Measurements from ENCODE around the gene CNN2.

CNN2 gene

DNA sequence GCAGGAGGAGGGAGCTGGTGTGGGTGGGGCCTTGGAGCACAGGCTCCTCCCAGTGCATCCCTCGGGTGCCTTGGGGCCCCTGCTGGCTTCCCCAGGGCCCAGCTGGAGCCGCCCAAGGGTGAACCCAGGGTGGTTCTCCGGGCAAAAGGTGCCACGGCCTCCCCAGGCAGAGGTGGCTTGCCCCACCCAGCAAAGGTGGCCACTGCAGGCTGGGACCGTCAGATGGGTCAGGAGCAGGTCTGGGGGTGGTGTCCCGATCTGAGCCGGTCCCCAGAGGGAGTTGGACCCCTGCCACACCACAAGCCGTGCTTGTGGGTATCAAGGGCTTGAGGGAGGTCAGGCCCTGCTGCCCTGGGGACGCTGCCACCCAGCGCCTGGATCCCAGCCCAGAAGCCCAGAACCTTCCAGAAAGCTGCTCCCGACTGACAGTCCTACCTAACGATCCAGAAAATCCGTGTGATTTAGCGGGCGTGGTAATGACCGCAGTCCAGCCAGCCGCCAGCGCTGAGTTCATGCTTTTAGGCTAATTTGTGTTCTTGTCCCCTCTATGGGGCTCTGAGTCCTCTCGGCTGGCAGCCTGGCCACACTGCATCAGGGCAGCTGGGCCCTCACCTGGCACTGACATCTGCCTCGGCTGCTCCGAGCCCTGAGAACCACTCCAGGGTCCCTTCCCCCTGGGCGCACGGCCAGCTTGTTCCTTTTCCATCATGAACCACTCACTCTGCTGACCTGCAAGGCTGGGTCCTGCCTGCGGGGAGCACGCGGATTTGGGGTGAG is 31.2 kb upstream of the CNN2 start:
- no peak for DNase-seq (ENCODE audit: low read depth in 2 of 2)

DNA sequence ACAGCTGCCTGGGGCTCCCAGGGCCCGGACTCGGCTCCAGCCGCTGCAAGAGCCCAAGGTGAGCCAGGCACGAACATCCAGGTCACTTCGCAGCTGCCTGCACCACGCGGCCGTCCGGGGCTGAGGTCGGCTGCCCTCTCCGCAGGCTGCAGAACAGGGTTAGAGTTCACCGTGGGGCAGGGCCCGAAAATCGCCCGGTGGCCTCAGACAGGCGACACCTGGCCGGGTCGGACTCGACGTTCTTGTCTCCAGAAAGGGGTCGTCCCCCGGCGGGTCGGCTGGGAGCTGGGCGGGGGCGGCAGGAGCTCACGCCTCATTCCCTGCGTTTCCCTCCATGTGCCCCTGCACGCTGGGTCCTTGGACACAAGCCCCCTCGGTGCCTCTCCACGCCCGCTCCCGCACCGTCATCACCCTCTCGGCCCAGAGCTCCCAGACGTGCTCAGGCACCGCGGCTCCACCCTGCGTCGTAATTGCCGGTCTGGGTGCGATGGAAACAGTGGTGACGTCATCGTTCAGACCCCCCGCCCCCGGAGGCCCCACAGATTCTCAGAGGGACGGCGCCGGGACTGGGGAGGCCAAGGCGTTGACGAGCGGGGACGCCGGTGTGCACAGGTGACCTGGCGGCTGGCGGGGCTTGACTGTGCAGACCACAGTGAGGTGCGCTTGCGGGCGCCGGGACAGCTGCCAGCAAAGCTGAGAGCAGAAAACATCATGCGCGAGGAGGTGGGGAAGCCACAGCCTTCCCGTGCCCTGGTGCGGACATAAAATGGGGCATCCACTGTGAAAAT is 30.2 kb upstream of the CNN2 start:
- peak; percentile 26 to 63 for DNase-seq (ENCODE audit: low read depth in 2 of 2)

DNA sequence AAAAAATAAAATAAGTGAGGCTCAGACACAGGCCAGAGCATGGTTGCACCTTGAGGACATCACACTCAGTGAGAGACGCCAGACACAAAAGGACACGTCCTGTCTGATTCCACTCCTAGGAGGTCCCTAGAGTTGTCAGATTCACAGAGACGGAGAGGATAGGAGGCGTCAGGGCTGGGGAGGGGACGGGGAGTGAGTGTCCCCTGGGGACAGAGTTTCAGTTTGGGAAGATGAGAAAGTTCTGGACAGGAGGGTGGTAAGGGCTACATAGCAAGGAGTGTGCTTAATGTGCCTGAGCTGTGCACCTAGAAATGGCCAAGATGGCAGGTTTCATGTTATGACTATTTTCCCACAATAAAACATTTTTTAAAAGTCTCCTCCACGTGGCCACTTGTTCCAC is 28.3 kb upstream of the CNN2 start:
- no peak for DNase-seq (ENCODE audit: low read depth in 2 of 2)

DNA sequence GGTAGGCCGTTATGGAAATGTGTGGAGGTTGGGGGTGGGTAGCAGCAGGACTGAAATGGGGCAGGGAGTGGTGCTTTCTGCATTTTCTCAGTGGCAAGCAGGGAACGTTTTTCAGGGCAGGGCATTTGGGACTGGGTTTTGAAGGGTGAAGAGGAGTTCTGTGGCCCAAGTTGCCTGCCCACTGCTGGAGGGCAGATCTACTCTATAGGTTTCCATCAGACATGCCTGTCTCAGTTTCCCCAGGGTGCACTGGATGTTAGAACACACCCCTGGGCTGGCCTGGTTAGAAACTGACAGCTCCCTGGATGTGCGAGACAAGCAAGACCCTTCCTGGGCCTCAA is 27.1 kb upstream of the CNN2 start:
- DNase-seq (ENCODE audit: low read depth in 2 of 2) = no peak

DNA sequence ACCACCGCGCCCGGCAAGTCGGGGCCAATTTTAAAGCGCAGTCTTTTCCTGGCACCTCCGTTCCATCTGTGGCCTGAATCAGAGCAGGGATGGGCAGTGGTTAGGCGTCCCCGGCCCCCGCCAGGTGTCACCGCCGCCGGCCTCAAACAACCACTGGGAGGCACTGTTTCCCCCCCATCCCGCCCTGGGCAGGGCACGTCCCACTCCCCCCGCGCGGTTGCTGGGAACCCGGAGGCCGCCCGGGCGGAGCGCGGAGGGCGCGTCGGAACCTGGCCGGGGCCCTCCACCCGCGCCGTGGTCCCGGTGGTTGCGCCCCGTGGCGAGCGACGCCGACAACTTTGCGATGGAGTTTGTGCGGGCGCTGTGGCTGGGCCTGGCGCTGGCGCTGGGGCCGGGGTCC is 26.3 kb upstream of the CNN2 start, which contains the start of gene GRIN3B:
Gene GRIN3B, plus strand, starts transcription at position 325 of the 400 bp plus-strand sequence. Its CDS starts 19 bp downstream, at position 344.
- peak in 1 of 2 donors; percentile 40 for DNase-seq (ENCODE audit: low read depth in 2 of 2)

DNA sequence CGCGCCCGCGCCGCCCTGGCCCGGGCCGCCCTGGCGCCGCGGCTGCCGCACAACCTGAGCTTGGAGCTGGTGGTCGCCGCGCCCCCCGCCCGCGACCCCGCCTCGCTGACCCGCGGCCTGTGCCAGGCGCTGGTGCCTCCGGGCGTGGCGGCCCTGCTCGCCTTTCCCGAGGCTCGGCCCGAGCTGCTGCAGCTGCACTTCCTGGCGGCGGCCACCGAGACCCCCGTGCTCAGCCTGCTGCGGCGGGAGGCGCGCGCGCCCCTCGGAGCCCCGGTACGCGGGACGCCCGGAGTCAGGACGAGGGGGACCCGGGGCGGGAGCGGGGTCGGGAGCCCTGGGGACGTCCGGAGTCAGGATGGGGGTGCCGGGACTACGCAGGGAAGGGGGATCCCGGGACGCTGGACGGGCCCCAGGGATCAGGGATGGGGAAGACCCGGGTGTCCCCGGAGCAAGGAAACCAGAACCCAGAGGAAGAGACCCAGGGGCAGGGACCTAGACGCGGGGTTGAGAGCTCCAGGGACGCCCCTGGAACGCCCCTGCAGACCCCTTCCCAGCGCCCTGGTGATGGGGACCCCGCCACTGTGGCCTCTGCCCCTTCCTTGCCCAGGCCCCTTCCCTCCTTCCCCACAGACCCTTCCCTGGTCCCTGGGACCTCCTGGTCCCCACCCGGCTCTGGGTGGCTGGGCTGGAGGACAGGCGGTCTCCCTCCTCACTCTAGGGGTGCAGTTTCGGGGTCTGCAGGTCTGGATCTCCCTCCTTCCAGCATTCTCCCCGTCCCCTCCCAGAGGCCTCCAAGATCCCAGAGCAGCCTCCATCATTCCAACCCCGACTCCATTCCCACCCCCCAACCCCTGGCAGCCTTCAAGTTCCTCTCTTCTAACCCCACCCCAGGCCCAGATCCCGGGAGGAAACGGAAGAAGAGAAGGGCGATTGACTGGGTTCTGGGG is 25.5 kb upstream of the CNN2 start:
- DNase-seq (ENCODE audit: low read depth in 2 of 2) = no peak

DNA sequence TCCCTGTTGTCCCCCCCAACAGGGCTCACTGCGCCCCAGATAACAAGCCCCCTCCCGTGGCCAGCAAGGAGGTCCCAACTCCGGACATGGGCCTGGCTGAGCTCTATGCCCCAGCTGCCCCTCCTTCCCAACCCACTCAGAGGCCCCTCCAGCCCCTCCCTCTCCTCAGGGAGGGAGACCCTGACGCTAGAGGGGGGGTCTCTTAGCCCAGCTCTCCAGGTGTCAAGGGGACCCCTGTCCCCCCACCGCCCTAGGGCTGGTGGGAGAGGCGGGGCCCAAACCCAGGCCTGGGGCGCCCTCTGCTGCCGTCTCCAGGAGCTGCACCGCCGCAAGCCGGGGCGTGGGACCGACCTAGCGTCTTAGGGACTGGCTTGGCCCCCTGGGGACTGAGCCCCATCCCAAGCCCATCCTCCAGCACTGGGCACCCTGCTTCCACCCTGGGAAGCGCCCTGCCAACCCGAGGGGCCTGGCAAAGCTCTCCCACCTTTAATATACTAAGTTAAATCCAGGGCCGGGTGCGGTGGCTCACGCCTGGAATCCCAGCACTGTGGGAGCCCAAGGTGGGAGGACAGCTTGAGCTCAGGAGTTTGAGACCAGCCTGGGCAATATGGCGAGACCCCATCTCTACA is 24.8 kb upstream of the CNN2 start:
- peak; percentile 36 to 41 for DNase-seq (ENCODE audit: low read depth in 2 of 2)

DNA sequence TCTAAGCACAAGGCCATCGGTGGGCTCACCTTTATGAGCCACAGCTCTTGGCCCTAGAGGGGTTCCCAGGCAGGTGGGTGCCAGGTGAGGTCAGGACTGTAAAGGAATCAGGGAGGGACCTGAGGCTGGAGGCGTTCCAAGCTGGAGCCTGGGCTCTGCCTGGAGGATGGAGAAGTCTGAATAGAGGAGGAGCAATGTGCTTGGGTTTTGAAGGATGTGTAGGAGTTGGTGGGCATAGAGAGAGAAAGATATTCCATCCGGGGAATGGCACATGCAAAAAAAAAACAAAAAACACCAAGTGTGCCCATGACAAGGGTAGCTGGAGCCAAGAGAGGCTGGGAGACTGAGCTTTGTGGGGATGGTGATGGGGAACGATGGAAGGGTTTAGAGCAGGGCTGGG is 23.8 kb upstream of the CNN2 start:
- DNase-seq (ENCODE audit: low read depth in 2 of 2) = no peak

DNA sequence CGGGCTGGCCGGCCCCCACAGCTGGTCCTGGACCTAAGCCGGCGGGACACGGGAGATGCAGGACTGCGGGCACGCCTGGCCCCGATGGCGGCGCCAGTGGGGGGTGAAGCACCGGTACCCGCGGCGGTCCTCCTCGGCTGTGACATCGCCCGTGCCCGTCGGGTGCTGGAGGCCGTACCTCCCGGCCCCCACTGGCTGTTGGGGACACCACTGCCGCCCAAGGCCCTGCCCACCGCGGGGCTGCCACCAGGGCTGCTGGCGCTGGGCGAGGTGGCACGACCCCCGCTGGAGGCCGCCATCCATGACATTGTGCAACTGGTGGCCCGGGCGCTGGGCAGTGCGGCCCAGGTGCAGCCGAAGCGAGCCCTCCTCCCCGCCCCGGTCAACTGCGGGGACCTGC is 23.1 kb upstream of the CNN2 start:
- no peak for DNase-seq (ENCODE audit: low read depth in 2 of 2)

DNA sequence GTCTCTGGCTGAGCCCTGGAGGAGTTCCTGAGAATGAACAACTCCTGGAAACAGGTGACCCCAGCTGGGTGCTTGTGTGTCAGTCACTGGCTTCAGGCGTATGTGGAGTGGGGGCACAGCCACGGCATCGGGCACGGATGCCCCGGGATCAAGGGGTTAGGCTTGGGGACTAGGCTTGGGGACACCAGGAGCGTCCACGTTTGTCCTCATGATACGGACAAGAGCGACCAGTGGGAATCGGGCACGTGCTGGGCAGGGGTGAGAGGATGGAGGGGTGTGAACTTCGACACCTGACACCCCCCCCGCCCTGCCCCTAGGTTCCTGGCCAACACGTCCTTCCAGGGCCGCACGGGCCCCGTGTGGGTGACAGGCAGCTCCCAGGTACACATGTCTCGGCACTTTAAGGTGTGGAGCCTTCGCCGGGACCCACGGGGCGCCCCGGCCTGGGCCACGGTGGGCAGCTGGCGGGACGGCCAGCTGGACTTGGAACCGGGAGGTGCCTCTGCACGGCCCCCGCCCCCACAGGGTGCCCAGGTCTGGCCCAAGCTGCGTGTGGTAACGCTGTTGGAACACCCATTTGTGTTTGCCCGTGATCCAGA is 22.1 kb upstream of the CNN2 start:
- DNase-seq (ENCODE audit: low read depth in 2 of 2) = no peak

DNA sequence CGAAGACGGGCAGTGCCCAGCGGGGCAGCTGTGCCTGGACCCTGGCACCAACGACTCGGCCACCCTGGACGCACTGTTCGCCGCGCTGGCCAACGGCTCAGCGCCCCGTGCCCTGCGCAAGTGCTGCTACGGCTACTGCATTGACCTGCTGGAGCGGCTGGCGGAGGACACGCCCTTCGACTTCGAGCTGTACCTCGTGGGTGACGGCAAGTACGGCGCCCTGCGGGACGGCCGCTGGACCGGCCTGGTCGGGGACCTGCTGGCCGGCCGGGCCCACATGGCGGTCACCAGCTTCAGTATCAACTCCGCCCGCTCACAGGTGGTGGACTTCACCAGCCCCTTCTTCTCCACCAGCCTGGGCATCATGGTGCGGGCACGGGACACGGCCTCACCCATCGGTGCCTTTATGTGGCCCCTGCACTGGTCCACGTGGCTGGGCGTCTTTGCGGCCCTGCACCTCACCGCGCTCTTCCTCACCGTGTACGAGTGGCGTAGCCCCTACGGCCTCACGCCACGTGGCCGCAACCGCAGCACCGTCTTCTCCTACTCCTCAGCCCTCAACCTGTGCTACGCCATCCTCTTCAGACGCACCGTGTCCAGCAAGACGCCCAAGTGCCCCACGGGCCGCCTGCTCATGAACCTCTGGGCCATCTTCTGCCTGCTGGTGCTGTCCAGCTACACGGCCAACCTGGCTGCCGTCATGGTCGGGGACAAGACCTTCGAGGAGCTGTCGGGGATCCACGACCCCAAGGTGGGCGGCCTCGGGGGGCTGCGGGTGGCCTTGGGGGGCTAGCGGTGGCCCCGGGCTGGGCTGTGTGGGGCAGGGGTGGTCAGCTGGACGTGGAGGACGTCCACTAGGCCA is 21.4 kb upstream of the CNN2 start:
- DNase-seq (ENCODE audit: low read depth in 2 of 2) = no peak

DNA sequence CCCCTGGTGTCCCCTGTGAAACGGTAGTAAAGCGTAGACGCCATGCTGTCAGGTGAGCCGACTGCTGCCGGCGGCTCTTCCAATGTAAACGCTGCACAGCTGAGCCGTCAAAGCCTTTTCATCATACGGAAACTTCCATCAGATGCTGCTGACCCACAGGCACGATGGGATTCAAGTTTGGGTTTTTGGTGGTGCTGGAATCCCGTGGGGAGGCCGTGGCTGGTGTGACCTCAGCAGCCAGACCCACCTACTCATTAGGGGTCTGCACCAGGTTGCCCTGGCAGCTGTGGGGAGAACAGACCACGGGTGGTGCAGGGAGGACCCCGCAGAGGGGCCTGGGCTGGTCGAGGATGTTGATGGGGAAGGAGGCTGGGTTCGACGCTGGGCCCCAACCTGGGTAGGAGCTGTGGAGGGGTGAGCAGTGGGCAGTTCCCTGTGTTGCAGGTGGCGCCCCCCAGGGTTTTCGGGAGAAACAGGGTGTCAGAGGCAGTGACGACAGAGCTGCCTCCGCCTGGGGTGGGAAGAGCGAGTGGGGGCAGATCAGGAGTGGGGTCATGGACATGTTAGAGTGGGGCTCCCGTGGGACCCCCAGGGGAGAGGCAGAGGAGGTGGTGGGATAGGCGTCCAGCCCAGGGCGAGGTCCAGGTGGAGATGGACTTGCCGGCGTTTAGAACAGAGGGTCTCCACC is 19.6 kb upstream of the CNN2 start:
- no peak for DNase-seq (ENCODE audit: low read depth in 2 of 2)

DNA sequence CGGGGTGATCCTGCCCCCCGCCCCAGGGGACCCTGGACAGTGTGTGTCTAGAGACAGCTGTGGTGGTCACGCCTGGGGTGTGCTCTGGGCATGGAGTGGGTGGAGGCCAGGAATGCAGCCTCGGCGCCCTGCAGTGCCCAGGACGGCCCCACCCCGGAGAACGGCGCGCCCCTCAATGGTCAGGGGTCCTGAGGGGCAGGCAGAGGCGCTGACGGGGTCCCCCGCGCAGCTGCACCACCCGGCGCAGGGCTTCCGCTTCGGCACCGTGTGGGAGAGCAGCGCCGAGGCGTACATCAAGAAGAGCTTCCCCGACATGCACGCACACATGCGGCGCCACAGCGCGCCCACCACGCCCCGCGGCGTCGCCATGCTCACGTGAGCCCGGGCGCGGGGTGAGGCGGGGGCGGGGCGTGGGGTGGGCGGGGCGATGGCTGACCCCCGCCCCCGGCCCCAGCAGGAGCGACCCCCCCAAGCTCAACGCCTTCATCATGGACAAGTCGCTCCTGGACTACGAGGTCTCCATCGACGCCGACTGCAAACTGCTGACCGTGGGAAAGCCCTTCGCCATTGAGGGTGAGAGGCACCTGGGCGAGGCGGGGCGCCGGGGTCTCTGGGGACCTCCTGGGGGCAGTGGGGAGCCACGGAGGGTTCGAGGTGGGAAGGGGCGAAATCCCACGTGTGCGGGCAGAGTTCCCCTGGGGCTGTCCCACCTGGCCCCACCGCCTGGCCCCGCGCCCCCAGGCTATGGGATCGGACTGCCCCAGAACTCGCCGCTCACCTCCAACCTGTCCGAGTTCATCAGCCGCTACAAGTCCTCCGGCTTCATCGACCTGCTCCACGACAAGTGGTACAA is 18.8 kb upstream of the CNN2 start:
- DNase-seq (ENCODE audit: low read depth in 2 of 2) = no peak

DNA sequence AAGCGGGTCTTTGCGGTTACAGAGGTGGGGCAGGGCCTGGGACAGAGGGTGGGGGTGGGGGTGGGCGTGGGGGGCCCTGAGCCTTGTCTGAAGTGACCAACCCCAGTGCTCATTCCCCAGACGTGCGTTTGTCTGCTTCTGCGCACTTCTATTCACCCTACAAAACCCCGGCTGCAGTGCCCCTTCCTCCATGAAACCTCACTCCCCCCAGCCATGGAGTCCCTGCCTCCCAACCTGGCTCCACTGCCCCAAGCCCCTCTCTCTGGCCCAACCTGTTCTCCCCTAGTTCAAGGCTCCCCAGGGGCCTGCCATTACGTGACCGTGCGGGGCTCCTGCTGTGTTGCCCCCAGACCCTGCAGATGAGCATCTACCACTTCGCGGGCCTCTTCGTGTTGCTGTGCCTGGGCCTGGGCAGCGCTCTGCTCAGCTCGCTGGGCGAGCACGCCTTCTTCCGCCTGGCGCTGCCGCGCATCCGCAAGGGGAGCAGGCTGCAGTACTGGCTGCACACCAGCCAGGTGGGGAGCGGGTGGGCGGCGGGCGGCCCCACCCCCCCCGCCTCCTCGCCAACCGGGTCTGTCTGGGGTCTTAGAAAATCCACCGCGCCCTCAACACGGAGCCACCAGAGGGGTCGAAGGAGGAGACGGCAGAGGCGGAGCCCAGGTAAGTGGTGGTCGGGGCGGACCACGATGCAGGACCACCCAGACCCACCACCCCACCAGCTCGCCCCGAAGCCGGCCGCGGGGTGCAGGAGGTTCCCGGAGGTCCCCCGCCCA is 18.0 kb upstream of the CNN2 start:
- DNase-seq (ENCODE audit: low read depth in 2 of 2) = no peak

DNA sequence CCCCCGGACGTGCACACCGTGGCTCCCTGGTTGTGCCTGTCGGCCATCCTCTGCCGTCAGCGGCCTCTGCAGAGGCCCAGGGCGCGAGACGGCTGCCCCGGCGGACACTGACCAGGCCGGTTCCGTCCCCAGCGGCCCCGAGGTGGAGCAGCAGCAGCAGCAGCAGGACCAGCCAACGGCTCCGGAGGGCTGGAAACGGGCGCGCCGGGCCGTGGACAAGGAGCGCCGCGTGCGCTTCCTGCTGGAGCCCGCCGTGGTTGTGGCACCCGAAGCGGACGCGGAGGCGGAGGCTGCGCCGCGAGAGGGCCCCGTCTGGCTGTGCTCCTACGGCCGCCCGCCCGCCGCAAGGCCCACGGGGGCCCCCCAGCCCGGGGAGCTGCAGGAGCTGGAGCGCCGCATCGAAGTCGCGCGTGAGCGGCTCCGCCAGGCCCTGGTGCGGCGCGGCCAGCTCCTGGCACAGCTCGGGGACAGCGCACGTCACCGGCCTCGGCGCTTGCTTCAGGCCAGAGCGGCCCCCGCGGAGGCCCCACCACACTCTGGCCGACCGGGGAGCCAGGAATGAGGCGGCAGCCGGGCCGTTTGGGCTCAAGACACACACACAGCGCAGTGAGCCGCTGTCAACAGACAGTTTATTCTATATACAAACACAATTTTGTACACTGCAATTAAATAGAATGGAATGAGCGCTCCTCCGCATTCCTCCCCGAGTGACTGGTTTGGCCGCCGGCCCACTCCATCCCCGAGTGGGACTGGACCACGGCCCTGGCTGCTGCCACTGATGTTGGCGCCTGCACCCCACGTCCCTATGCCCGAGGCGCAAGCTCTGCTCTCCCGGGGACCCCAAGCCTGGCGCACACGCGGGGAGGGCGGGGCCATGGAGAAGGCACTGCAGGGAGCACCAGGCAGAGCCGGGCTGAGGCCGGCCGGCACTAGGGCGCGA is 17.1 kb upstream of the CNN2 start:
- no peak for DNase-seq (ENCODE audit: low read depth in 2 of 2)

DNA sequence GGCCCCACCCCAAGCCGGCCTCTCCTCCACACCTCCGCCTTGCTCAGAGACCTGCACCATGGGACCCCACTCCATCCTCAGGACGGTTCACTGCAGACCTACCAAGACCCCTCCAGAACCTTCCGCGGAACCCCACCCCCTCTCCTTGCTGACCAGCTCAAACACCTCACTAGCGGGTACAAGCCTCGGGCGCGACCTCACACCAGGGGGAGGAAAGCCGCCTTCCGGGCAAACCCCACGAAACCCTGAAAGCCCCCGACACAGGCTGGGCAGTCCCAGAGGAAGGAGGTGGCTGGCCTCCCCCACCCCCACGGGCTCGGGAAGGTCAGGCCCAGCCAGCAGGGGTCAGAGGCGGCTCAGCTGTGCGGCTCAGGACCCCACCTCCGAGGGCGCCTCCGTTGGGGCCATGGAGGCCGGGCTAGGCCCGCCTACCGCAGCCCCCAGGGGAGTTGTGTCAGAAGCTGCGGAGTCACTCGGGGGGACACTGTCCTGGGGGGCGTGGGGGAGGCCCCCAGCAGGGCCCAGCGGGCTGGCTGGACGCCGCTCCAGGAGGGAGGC is 16.3 kb upstream of the CNN2 start:
- DNase-seq (ENCODE audit: low read depth in 2 of 2) = no peak
